ENCODE data around the gene TRIAP1. TPM values are rescaled to one million over a fixed set of nuclear protein-coding genes. Genes with fewer than 3 reads are reported as not detected.
A peak's percentile ranks its signal among the peaks of the same experiment; 100 is the strongest.

The TRIAP1 gene
- total and polyA plus RNA-seq, 4 experiments from 2014 or later: 17.3 to 65.0 (median 34.5) TPM

DNA sequence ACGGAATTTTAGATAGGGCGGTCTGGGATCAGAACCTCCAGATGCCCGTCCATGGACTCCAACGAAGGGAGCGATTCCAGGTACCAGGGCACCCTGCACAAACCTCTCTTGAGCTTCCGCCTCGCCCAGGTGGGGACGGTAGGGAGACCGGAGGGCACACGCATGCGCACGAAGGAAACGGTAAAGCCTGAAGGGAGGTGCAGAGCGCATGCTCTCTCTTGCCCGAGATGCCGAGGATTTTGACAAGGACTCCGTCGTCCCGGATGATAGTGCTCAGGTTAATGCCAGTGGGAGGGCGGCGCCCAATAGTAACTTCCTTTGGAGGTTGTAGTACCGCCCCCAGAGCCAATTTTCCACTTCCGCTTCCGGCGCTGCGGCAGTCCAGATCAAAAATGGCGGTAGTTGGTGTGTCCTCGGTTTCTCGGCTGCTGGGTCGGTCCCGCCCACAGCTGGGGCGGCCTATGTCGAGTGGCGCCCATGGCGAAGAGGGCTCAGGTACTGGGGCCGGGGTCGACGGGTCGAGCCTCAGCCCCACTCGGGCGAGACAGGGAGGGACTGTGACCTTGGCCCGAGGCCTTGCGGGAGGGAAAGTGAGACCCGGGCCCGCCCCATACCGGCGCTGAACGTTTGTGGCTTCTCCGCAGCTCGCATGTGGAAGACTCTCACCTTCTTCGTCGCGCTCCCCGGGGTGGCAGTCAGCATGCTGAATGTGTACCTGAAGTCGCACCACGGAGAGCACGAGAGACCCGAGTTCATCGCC, 8.3 kb downstream of the TRIAP1 start, which contains the start of gene COX6A1:
TSS of gene COX6A1 (plus strand) at position 379 of the 760 bp plus-strand sequence. CDS start at position 393, 14 bp downstream.
- H3K4me1 ChIP-seq (ENCODE audit: insufficient read depth, low read length): peaks cover 26% of the 10 kb centered on the region
- Mint-ChIP-seq H3K4me3 (peak within 1 kb of the TSS; percentile 92 to 99 (median 96)), H3K27me3 (peaks cover under 1 to 3% of the 10 kb centered on the region in 2 donors), H3K4me1 (peaks cover 18 to 31% (median 27%) of the 10 kb centered on the region in 4 donors), H3K9me3 (no peaks in the 10 kb centered on the region), H3K27ac (peak within 1 kb of the TSS; percentile 86 to 99 (median 96)), H3K36me3 (peaks cover 3 to 33% of the 10 kb centered on the region in 2 donors)
- H3K9me3 ChIP-seq (ENCODE audit: control insufficient read depth in 1 of 2, low read length in 2 of 2): no peaks in the 10 kb centered on the region
- no peaks in the 10 kb centered on the region for H3K27me3 ChIP-seq (ENCODE audit: insufficient read depth, low read length)
- ChIA-PET POLR2A (ENCODE audit: partially characterized antibody) (interaction anchor here (0.7 to 4.1 kb wide), 17 partner anchors 8 to 249 kb away, joined by 3 to 32 read pairs (median 4); partner anchors contain the start of genes COQ5, DYNLL1, GATC and MLEC), CTCF (ENCODE audit: partially characterized antibody) (interaction anchor here (0.7 to 3.9 kb wide), 10 partner anchors 21 to 1044 kb away, joined by 3 to 22 read pairs (median 8); partner anchors contain the start of genes DYNLL1, POP5 and RNU4-1)
- peaks cover 10% of the 10 kb centered on the region for H3K36me3 ChIP-seq (ENCODE audit: insufficient read depth, low read length)
- intact Hi-C loops (cut with micrococcal nuclease): loop anchor here (1.0 to 10.0 kb wide), 10 partner anchors 8 to 277 kb away; partner anchors contain the start of genes DYNLL1, GATC, POP5 and RNF10
- peak within 1 kb of the TSS; percentile 52 to 70 for H3K4me3 ChIP-seq (ENCODE audit: low read length in 2 of 2)
- peak within 1 kb of the TSS; percentile 76 for H3K27ac ChIP-seq (ENCODE audit: low read depth, low read length)
- DNase-seq: peak; percentile 94 to 99 (median 98)

DNA sequence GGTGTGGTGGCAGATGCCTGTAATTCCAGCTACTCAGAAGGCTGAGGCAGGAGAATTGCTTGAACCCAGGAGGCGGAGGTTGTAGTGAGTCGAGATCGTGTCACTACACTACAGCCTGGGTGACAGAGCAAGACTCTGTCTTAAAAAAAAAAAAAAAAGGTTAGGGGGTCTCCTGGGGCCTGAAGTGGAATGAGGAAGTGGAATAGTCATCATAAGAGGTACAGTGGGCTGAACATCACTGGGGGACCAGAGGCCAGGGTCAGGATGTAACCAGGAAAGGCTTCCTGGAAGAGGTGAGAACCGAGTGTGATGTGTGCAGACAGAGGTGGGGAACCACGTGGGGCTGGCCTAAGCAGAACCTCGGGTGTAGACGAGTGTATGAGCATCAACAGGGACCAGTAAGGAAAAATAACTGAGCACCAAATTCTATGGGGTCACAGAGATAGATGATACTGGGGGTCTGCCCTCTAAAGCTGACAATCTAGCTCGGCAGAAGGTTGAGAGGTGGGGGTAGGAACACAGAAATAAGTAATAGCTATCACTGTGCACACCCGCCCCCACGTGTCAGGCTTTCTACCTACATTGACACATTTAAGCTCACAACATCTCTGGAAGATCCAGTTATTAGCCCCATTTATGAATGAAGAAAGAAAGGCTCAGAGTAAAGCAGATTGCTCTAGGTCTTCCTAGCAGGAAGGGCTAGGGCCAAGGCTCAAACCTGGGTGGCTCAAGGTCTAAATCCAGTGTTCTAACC, 13.2 kb downstream of the TRIAP1 start:
- Histone ChIP-seq H3K4me3 (ENCODE audit: low read length in 2 of 2) (no peak overlapping the region), H3K9me3 (ENCODE audit: control insufficient read depth in 1 of 2, low read length in 2 of 2) (no peaks in the 10 kb centered on the region), H3K27me3 (ENCODE audit: insufficient read depth, low read length) (no peaks in the 10 kb centered on the region), H3K36me3 (ENCODE audit: insufficient read depth, low read length) (no peaks in the 10 kb centered on the region), H3K27ac (ENCODE audit: low read depth, low read length) (no peak overlapping the region), H3K4me1 (ENCODE audit: insufficient read depth, low read length) (peaks cover 5% of the 10 kb centered on the region)
- Mint-ChIP-seq H3K4me1 (peaks cover 8 to 12% (median 9%) of the 10 kb centered on the region in 4 donors), H3K36me3 (peaks cover 0 to 3% of the 10 kb centered on the region in 2 donors), H3K27me3 (peaks cover 6 to 10% of the 10 kb centered on the region in 2 donors), H3K9me3 (no peaks in the 10 kb centered on the region), H3K27ac (no peak overlapping the region), H3K4me3 (no peak overlapping the region)
- ChIA-PET CTCF (ENCODE audit: partially characterized antibody) (interaction anchor here (1.0 kb wide), 3 partner anchors 20 to 76 kb away, joined by 3 to 4 read pairs (median 3); no protein-coding TSS in a partner anchor), POLR2A (ENCODE audit: partially characterized antibody) (no interaction called here)
- intact Hi-C loops (cut with micrococcal nuclease): loop anchor here (10.0 kb wide), 1 partner anchor 282 kb away; the partner anchor contains the start of gene UNC119B
- no peak for DNase-seq

DNA sequence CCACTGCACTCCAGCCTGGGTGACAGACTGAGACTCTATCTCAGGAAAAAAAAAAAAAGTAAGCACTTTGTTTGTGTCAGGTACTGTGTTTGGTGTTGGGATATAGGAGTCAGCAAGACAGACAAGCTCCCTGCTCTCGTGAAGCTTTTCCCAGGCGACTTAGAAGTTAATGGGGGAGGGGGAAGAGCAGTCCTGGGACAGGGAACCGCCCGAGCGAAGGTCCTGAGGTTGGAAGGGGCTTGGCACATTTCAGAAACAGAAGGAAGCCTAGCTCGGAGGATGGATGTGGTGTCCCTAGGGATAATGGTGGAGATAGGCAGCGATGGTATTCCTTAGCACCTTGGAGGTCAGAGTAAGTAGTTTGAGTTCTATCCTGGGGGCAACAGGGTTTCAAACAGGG, 16.8 kb downstream of the TRIAP1 start:
- POLR2A ChIA-PET (ENCODE audit: partially characterized antibody): no interaction called here
- Mint-ChIP-seq H3K4me1 (peaks cover 0 to 4% (median 2%) of the 10 kb centered on the region in 4 donors), H3K9me3 (no peaks in the 10 kb centered on the region), H3K36me3 (no peaks in the 10 kb centered on the region), H3K27me3 (peaks cover 8 to 10% of the 10 kb centered on the region in 2 donors), H3K27ac (peak overlapping the region in 3 of 7 donors; percentile 35 to 70 (median 57)), H3K4me3 (no peak overlapping the region)
- H3K27me3 ChIP-seq (ENCODE audit: insufficient read depth, low read length): no peaks in the 10 kb centered on the region
- H3K9me3 ChIP-seq (ENCODE audit: control insufficient read depth in 1 of 2, low read length in 2 of 2): no peaks in the 10 kb centered on the region
- H3K27ac ChIP-seq (ENCODE audit: low read depth, low read length): no peak overlapping the region
- DNase-seq: no peak
- H3K36me3 ChIP-seq (ENCODE audit: insufficient read depth, low read length): no peaks in the 10 kb centered on the region
- no peaks in the 10 kb centered on the region for H3K4me1 ChIP-seq (ENCODE audit: insufficient read depth, low read length)
- intact Hi-C loops (cut with micrococcal nuclease): no loop called here
- CTCF ChIA-PET (ENCODE audit: partially characterized antibody): interaction anchor here (0.8 to 4.5 kb wide), 5 partner anchors 69 to 151 kb away, joined by 3 to 14 read pairs (median 9); no protein-coding TSS in a partner anchor
- no peak overlapping the region for H3K4me3 ChIP-seq (ENCODE audit: low read length in 2 of 2)

DNA sequence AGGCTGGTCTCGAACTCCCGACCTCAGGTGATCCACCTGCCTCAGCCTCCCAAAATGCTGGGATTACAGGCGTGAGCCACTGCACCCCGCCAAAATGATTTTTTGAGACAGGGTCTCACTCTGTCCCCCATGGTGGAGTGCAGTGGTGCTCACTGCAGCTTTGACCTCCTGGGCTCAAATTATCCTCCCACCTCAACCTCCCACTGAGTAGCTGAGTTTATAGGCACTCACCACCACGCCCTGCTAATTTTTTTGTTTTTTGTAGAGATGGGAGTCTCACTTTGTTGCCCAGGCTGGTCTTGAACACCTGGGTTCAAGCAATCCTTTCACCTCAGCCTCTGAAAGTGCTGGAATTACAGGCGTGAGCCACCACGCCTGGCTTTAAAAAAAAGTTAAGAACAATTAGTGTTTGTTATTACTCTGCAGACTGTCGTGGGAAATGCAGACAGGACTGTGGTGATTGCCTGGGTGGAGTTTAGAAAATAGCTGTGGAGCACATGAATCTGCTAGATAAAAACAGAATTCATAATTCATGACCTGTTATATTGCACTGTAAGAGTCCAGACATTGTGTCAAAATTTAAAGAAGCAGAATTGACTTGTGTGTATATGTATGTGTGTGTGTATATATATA, 17.5 kb downstream of the TRIAP1 start:
- H3K9me3 ChIP-seq (ENCODE audit: control insufficient read depth in 1 of 2, low read length in 2 of 2): no peaks in the 10 kb centered on the region
- peak overlapping the region in 1 of 7 donors; percentile 52 for H3K27ac Mint-ChIP-seq
- H3K9me3 Mint-ChIP-seq: no peaks in the 10 kb centered on the region
- H3K4me3 ChIP-seq (ENCODE audit: low read length in 2 of 2): no peak overlapping the region
- no peaks in the 10 kb centered on the region for H3K36me3 ChIP-seq (ENCODE audit: insufficient read depth, low read length)
- H3K4me1 Mint-ChIP-seq: peaks cover 0 to 4% (median 2%) of the 10 kb centered on the region in 4 donors
- H3K27me3 ChIP-seq (ENCODE audit: insufficient read depth, low read length): no peaks in the 10 kb centered on the region
- H3K4me3 Mint-ChIP-seq: no peak overlapping the region
- H3K4me1 ChIP-seq (ENCODE audit: insufficient read depth, low read length): no peaks in the 10 kb centered on the region
- CTCF ChIA-PET (ENCODE audit: partially characterized antibody): interaction anchor here (0.8 to 4.5 kb wide), 4 partner anchors 68 to 103 kb away, joined by 4 to 14 read pairs (median 9); no protein-coding TSS in a partner anchor
- no peak overlapping the region for H3K27ac ChIP-seq (ENCODE audit: low read depth, low read length)
- H3K36me3 Mint-ChIP-seq: no peaks in the 10 kb centered on the region
- intact Hi-C loops (cut with micrococcal nuclease): no loop called here
- DNase-seq: no peak
- peaks cover 6 to 10% of the 10 kb centered on the region in 2 donors for H3K27me3 Mint-ChIP-seq
- POLR2A ChIA-PET (ENCODE audit: partially characterized antibody): interaction anchor here (0.9 kb wide), 1 partner anchor 102 kb away, joined by 3 read pairs; no protein-coding TSS in a partner anchor

DNA sequence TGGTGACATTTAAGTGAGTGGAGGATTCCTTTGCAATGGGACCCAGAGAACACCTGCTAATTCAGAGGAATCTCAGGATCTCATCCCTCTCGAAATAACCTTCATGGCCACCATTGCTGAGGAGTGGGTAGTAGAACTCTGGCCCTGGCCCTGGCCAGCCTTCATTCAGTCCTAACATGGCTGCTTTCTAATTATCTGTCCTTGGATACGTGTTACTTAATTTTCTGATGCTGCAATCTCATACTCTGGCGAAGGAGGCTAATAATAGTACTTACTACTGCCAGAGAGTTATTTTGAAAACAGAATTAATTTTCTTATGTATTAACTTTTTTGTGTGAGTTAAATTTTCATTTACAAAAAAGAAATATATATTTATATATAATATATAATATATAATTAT, 20.4 kb downstream of the TRIAP1 start:
- POLR2A ChIA-PET (ENCODE audit: partially characterized antibody): no interaction called here
- intact Hi-C loops (cut with micrococcal nuclease): no loop called here

DNA sequence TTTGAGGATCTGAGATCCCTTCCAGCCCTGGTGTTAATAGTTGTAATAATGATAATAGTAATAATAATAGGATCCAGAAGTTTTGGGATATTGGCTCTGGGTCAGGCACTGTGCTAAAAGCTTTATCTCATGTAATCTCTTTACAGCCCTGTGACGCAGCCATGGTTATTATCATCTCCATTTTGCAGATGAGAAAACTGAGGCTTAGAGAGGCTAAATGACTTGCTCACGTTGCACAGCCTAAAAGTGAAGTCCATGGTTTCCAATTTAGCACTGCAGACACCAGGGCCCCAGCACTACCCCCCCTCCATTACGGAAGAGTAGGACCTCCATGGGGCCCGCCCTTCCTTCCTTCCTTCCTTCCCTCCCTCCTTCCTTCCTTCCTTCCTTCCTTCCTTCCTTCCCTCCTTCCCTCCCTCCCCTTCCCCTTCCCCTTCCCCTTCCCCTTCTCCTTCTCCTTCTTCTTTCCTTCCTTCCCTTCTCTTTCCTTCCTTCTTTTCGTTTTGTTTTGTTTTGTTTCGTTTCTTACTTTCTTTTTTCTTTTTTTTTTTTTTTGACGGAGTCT, 23.2 kb downstream of the TRIAP1 start:
- POLR2A ChIA-PET (ENCODE audit: partially characterized antibody): no interaction called here
- H3K4me1 ChIP-seq (ENCODE audit: insufficient read depth, low read length): no peaks in the 10 kb centered on the region
- no peak overlapping the region for H3K4me3 ChIP-seq (ENCODE audit: low read length in 2 of 2)
- CTCF ChIA-PET (ENCODE audit: partially characterized antibody): no interaction called here
- Mint-ChIP-seq H3K4me1 (peaks cover 0 to 1% (median 0%) of the 10 kb centered on the region in 4 donors), H3K27me3 (peaks cover 0 to 3% of the 10 kb centered on the region in 2 donors), H3K9me3 (no peaks in the 10 kb centered on the region), H3K4me3 (peak overlapping the region in 1 of 8 donors; percentile 58), H3K27ac (no peak overlapping the region), H3K36me3 (no peaks in the 10 kb centered on the region)
- H3K9me3 ChIP-seq (ENCODE audit: control insufficient read depth in 1 of 2, low read length in 2 of 2): no peaks in the 10 kb centered on the region
- intact Hi-C loops (cut with micrococcal nuclease): no loop called here
- H3K27me3 ChIP-seq (ENCODE audit: insufficient read depth, low read length): no peaks in the 10 kb centered on the region
- no peak for DNase-seq
- H3K27ac ChIP-seq (ENCODE audit: low read depth, low read length): no peak overlapping the region
- no peaks in the 10 kb centered on the region for H3K36me3 ChIP-seq (ENCODE audit: insufficient read depth, low read length)

More for the DNA sequence above, 20.4 kb downstream of the TRIAP1 start:
- H3K9me3 ChIP-seq (ENCODE audit: control insufficient read depth in 1 of 2, low read length in 2 of 2): no peaks in the 10 kb centered on the region
- no peak for DNase-seq
- CTCF ChIA-PET (ENCODE audit: partially characterized antibody): no interaction called here
- no peak overlapping the region for H3K27ac ChIP-seq (ENCODE audit: low read depth, low read length)
- H3K27me3 Mint-ChIP-seq: peaks cover 6 to 7% of the 10 kb centered on the region in 2 donors
- H3K4me3 ChIP-seq (ENCODE audit: low read length in 2 of 2): no peak overlapping the region
- H3K27ac Mint-ChIP-seq: no peak overlapping the region
- H3K27me3 ChIP-seq (ENCODE audit: insufficient read depth, low read length): no peaks in the 10 kb centered on the region
- H3K4me1 Mint-ChIP-seq: peaks cover 0 to 4% (median 3%) of the 10 kb centered on the region in 4 donors
- H3K36me3 ChIP-seq (ENCODE audit: insufficient read depth, low read length): no peaks in the 10 kb centered on the region
- no peak overlapping the region for H3K4me3 Mint-ChIP-seq
- no peaks in the 10 kb centered on the region for H3K36me3 Mint-ChIP-seq
- no peaks in the 10 kb centered on the region for H3K9me3 Mint-ChIP-seq
- no peaks in the 10 kb centered on the region for H3K4me1 ChIP-seq (ENCODE audit: insufficient read depth, low read length)
